Measurements from ENCODE around the gene FAM120A. TPM values are rescaled to one million over a fixed set of nuclear protein-coding genes. Genes with fewer than 3 reads are reported as not detected.
A peak's percentile ranks its signal among the peaks of the same experiment; 100 is the strongest.

FAM120A gene
- total and polyA plus RNA-seq, 9 of the 15 experiments (the other 6 are each of a cell fraction or from before 2014, with no cell fraction given): 8.7 to 71.0 (median 42.2) TPM

GRCh38 chr9:93451849-93452709, 594 bp downstream of the FAM120A start (continued):
- TF ChIP-seq SP2 (IDR thresholded peaks at IDR 0.05; ENCODE audit: extremely low read depth, low read depth, low read length, poor library complexity, severe bottlenecking): no peak
- TF ChIP-seq, protein P1, sequence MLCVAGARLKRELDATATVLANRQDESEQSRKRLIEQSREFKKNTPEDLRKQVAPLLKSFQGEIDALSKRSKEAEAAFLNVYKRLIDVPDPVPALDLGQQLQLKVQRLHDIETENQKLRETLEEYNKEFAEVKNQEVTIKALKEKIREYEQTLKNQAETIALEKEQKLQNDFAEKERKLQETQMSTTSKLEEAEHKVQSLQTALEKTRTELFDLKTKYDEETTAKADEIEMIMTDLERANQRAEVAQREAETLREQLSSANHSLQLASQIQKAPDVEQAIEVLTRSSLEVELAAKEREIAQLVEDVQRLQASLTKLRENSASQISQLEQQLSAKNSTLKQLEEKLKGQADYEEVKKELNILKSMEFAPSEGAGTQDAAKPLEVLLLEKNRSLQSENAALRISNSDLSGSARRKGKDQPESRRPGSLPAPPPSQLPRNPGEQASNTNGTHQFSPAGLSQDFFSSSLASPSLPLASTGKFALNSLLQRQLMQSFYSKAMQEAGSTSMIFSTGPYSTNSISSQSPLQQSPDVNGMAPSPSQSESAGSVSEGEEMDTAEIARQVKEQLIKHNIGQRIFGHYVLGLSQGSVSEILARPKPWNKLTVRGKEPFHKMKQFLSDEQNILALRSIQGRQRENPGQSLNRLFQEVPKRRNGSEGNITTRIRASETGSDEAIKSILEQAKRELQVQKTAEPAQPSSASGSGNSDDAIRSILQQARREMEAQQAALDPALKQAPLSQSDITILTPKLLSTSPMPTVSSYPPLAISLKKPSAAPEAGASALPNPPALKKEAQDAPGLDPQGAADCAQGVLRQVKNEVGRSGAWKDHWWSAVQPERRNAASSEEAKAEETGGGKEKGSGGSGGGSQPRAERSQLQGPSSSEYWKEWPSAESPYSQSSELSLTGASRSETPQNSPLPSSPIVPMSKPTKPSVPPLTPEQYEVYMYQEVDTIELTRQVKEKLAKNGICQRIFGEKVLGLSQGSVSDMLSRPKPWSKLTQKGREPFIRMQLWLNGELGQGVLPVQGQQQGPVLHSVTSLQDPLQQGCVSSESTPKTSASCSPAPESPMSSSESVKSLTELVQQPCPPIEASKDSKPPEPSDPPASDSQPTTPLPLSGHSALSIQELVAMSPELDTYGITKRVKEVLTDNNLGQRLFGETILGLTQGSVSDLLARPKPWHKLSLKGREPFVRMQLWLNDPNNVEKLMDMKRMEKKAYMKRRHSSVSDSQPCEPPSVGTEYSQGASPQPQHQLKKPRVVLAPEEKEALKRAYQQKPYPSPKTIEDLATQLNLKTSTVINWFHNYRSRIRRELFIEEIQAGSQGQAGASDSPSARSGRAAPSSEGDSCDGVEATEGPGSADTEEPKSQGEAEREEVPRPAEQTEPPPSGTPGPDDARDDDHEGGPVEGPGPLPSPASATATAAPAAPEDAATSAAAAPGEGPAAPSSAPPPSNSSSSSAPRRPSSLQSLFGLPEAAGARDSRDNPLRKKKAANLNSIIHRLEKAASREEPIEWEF (CRISPR knock-in tag; IDR thresholded peaks at IDR 0.05): no peak
- no peak for TF ChIP-seq MYBL2 (IDR thresholded peaks at IDR 0.05; ENCODE audit: low read depth)
- TF ChIP-seq MYBL2 (CRISPR knock-in tag; IDR thresholded peaks at IDR 0.05; ENCODE audit: borderline replicate concordance): no peak
- no peak for TF ChIP-seq KHSRP (IDR thresholded peaks at IDR 0.05)
- TF ChIP-seq PHF8 (IDR thresholded peaks at IDR 0.05; ENCODE audit: borderline replicate concordance, low read length): peak; percentile 49; the same call in 1 of the 2 replicates
- TF ChIP-seq, protein P2, sequence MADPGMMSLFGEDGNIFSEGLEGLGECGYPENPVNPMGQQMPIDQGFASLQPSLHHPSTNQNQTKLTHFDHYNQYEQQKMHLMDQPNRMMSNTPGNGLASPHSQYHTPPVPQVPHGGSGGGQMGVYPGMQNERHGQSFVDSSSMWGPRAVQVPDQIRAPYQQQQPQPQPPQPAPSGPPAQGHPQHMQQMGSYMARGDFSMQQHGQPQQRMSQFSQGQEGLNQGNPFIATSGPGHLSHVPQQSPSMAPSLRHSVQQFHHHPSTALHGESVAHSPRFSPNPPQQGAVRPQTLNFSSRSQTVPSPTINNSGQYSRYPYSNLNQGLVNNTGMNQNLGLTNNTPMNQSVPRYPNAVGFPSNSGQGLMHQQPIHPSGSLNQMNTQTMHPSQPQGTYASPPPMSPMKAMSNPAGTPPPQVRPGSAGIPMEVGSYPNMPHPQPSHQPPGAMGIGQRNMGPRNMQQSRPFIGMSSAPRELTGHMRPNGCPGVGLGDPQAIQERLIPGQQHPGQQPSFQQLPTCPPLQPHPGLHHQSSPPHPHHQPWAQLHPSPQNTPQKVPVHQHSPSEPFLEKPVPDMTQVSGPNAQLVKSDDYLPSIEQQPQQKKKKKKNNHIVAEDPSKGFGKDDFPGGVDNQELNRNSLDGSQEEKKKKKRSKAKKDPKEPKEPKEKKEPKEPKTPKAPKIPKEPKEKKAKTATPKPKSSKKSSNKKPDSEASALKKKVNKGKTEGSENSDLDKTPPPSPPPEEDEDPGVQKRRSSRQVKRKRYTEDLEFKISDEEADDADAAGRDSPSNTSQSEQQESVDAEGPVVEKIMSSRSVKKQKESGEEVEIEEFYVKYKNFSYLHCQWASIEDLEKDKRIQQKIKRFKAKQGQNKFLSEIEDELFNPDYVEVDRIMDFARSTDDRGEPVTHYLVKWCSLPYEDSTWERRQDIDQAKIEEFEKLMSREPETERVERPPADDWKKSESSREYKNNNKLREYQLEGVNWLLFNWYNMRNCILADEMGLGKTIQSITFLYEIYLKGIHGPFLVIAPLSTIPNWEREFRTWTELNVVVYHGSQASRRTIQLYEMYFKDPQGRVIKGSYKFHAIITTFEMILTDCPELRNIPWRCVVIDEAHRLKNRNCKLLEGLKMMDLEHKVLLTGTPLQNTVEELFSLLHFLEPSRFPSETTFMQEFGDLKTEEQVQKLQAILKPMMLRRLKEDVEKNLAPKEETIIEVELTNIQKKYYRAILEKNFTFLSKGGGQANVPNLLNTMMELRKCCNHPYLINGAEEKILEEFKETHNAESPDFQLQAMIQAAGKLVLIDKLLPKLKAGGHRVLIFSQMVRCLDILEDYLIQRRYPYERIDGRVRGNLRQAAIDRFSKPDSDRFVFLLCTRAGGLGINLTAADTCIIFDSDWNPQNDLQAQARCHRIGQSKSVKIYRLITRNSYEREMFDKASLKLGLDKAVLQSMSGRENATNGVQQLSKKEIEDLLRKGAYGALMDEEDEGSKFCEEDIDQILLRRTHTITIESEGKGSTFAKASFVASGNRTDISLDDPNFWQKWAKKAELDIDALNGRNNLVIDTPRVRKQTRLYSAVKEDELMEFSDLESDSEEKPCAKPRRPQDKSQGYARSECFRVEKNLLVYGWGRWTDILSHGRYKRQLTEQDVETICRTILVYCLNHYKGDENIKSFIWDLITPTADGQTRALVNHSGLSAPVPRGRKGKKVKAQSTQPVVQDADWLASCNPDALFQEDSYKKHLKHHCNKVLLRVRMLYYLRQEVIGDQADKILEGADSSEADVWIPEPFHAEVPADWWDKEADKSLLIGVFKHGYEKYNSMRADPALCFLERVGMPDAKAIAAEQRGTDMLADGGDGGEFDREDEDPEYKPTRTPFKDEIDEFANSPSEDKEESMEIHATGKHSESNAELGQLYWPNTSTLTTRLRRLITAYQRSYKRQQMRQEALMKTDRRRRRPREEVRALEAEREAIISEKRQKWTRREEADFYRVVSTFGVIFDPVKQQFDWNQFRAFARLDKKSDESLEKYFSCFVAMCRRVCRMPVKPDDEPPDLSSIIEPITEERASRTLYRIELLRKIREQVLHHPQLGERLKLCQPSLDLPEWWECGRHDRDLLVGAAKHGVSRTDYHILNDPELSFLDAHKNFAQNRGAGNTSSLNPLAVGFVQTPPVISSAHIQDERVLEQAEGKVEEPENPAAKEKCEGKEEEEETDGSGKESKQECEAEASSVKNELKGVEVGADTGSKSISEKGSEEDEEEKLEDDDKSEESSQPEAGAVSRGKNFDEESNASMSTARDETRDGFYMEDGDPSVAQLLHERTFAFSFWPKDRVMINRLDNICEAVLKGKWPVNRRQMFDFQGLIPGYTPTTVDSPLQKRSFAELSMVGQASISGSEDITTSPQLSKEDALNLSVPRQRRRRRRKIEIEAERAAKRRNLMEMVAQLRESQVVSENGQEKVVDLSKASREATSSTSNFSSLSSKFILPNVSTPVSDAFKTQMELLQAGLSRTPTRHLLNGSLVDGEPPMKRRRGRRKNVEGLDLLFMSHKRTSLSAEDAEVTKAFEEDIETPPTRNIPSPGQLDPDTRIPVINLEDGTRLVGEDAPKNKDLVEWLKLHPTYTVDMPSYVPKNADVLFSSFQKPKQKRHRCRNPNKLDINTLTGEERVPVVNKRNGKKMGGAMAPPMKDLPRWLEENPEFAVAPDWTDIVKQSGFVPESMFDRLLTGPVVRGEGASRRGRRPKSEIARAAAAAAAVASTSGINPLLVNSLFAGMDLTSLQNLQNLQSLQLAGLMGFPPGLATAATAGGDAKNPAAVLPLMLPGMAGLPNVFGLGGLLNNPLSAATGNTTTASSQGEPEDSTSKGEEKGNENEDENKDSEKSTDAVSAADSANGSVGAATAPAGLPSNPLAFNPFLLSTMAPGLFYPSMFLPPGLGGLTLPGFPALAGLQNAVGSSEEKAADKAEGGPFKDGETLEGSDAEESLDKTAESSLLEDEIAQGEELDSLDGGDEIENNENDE (IDR thresholded peaks at IDR 0.05; ENCODE audit: low read depth, low read length): no peak
- no peak for TF ChIP-seq TRIM24 (IDR thresholded peaks at IDR 0.05)
- TF ChIP-seq GABPA (tag; conservative IDR thresholded peaks at IDR 0.05; ENCODE audit: low read depth): no peak
